HG03354 (cell line): Measurements from ENCODE around the gene HRC.
"Not testable (repeated sequence)": the region's sequence is repeated elsewhere in the genome, so short reads cannot be mapped to it uniquely, and the experiment has no call there.

Experiments used
- ATAC-seq: cut with Tn5 transposase; IDR thresholded peaks from one replicate; pipeline ENCODE4 v1.9.1; 2021; ENCODE audit warnings: mild to moderate bottlenecking; ENCODE audit not compliant: unreplicated experiment, poor library complexity, severe bottlenecking

HRC gene

GRCh38 chr19:49165111-49165750 lies 10.0 kb upstream of the HRC start:
- no peak for ATAC-seq

DNA sequence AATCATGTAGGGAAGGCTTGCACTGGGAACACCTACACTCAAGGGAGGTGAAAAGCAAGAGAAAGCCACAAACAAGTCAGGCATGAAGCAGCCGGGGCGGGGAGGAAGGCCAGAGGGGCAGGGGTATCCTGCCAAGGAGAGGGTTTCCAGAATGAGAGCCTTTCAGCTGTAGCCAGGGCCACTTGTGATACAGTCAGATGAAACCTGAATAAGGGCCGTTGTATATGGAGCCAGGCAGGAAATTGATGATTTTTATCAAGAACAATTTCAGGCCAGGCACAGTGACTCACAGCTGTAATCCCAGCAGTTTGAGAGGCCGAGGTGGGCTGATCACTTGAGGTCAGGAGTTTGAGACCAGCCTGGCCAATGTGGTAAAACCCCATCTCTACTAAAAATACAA lies 6.8 kb upstream of the HRC start:
- ATAC-seq: no peak

GRCh38 chr19:49160450-49161189 lies 5.4 kb upstream of the HRC start:
- ATAC-seq: no peak

GRCh38 chr19:49157445-49158224 lies 2.4 kb upstream of the HRC start, which contains the start of gene TRPM4:
Gene TRPM4, plus strand, starts transcription at chr19:49157792. Its CDS starts 75 bp downstream, at chr19:49157867.
- no peak for ATAC-seq

- ATAC-seq: no peak
Measured at GRCh38 chr19:49155820-49156346, 687 bp upstream of the HRC start.

DNA sequence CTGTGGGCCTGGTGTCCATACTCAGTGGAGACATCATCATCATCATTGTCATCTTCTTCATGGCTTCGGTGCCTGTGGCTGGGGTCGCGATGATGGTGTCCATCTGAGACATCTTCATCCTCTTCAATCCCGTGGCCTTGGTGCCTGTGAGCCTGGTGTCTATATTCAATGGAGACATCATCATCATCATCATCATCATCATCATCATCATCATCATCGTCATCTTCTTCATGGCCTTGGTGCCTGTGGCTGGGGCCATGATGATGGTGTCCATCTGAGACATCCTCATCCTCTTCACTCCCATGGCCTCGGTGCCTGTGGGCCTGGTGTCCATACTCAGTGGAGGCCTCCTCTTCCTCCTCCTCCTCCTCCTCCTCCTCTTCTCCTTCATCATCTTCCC lies 917 bp downstream of the HRC start:
- no peak for ATAC-seq

DNA sequence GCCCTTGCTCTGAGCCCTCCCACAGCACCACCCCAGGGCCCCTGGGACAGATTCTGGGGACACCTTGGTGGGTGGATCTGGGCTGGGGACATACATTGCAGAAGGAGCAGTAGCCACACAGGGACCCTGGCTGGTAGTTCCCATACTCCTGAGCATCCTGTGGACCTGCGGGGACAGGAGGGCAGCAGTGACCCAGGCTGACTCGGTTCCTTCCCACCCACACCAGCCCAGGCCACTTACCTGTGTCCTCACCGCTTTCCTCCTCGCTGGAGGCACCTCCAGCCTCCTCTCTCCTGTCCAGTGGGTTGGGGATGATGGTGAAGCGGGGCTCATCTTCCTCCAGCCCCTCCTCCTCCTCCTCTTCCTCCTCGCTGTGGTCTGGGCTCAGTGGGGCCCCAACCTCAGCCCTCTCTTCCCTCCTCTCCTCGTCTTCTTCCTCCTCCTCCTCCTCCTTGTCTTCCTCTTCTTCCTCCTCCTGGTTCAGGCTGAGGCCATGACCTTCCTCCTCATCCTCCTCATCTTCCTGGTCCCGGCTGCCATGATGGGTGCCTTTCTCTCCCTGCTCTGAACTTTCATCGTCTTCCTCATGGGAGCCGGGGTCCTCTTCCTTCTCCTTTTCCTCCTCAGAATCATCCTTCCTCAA lies 1.9 kb downstream of the HRC start:
- ATAC-seq: no peak

DNA sequence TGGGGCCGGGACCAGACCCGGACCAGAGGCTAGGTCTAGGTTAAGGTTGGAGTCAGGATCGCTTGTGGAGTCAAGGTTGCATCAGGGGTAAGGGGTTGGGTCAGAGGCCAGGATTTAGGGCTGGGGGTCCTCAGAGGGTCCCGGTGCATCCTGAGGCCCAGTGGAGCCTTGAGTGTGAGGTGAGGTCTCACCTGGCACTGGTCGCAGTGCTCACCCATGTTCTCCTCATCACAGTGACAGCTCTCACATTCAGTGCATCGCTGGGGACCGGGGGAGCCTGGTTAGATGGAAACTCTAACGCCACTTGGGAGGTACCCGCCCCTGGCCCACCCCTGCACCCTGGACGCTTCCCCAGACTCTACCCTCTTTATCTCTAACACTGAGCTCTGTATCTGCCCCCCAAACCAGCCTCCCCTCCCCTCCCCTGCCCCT lies 3.1 kb downstream of the HRC start:
- ATAC-seq: no peak

DNA sequence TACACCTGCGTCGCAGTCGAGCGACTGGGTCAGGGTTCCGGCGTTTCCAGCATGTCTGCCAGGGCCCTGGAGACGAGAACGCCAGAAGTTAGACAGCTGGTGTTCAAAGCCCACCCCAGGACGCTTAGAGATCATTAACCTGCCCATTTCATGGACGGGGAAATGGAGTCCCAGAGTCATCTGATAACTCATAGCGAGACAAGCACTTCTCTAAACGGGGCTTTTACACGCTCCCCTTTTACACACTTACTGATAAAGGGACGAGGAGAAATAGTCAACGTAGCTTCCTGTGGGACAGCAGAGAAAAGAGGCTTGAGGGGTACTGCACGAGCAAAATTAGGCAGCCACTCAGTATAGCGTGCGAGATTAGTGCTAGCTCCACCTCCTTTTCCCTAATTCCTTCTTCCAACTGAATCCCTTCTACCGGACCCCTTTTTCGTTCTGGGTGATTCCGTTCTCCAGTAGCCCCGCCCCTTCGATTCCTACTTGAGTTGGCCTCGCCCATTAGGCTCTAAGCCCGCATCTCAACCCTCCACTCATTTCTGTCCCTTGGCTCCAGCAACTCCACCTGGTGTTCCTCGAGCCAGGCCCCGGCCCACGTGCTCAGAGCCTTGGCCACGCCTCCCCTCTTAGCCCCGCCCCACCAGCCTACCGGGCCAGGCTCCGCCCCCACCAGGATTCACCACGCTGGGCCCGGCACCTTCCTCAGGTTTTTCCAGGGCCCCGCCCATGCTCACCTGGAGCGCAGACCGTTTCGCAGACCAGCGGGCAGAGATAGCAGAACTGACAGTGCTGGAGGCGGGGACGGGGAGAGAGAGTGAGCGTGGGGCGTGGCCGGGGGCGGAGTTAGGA lies 3.7 kb downstream of the HRC start:
- ATAC-seq: no peak

- ATAC-seq: no peak
Measured at GRCh38 chr19:49150944-49151243, 4.3 kb downstream of the HRC start.

DNA sequence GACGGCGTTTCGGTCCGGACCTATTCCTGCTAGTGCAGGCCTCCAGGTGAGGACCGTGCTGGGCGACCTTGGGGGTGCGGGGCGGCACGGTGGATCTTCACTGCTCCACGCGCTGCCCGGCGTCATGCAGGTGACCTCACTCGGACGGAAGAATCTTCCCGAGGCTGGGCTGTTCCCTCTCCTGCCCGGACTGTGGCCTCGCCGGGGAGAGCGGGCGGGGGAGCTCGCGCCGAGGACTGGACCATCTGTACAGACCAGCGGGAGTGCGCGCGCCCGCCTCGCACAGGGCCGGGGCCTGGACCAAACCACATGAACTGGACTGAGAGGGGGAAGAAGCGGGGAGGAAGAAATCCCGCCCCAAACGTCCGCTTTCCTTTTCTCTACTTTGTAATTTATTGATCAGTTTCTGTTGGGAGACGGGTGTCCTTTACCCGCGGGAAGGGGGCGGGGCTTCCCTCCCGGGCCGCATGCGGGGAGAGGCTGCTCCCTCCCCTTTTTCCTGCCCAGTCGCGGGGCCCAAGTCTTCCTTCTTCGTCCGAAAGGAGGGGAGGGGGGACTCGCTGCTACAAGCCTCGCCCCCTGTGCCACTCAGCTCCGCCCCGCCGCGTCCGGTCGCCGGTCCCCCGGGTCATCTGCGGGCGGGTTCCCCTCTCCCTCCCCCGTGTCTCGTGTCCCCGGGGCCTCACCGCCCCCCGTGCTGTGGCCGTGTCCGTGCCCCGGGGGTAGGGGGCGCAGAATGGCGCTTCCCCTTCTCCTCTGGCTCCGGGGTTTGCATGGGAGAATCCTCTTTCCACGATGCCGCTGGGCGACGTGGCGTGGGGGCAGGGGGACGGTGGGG lies 4.9 kb downstream of the HRC start:
- no peak for ATAC-seq

- no peak for ATAC-seq
Measured at GRCh38 chr19:49149652-49150105, 5.5 kb downstream of the HRC start.

- no peak for ATAC-seq
Measured at GRCh38 chr19:49148784-49149651, 6.2 kb downstream of the HRC start.

GRCh38 chr19:49148044-49148682 lies 7.0 kb downstream of the HRC start:
- ATAC-seq: no peak

GRCh38 chr19:49146408-49146770 lies 8.8 kb downstream of the HRC start:
- not testable (repeated sequence) for ATAC-seq

DNA sequence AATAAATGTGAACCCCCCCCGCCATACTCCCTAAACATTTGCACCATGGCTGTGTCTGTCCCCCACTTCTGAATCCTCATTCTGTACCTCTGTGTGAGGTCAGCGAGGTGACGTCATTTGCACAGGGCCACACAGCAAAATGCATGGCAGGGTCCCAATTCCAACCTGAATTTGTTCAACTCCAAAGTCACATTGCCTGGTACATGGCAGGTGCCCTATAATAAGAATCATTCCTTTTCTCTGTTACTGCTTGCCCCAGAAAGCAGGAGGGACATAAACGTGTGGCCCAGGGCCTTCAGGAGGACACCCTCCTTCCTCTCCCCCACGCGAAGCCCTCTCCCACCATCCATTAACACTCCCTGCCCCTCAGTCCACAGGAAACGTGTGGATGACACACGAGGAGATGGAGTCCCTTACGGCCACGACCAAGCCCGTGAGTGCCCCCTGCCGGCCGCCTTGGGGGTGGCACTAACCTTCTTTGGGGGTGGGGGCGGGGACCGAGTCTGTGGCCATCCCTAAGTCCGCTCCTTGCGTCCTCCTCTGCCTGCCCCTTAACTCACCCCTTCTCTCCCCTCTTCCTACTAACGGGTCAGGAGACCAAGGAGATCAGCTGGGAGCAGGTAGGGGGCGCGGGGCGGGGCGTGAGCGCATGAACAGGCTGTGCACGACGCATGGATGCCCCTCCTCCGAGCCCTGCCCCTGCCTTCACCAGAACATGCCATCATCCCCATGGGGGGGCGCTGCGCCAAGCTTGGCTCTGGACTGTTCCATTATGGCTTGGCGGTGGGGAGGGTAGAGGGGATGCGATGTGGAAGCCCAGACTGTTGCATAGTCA lies 9.4 kb downstream of the HRC start:
- no peak for ATAC-seq
